Measurements from ENCODE around the gene HSPB1. TPM values are rescaled to one million over a fixed set of nuclear protein-coding genes. Genes with fewer than 3 reads are reported as not detected.
"Not testable (repeated sequence)": the region's sequence is repeated elsewhere in the genome, so short reads cannot be mapped to it uniquely, and the experiment has no call there.

Gene HSPB1
- total RNA-seq, 4 donors from 2014 or later = 59.0 to 139 (median 88.3) TPM

DNA sequence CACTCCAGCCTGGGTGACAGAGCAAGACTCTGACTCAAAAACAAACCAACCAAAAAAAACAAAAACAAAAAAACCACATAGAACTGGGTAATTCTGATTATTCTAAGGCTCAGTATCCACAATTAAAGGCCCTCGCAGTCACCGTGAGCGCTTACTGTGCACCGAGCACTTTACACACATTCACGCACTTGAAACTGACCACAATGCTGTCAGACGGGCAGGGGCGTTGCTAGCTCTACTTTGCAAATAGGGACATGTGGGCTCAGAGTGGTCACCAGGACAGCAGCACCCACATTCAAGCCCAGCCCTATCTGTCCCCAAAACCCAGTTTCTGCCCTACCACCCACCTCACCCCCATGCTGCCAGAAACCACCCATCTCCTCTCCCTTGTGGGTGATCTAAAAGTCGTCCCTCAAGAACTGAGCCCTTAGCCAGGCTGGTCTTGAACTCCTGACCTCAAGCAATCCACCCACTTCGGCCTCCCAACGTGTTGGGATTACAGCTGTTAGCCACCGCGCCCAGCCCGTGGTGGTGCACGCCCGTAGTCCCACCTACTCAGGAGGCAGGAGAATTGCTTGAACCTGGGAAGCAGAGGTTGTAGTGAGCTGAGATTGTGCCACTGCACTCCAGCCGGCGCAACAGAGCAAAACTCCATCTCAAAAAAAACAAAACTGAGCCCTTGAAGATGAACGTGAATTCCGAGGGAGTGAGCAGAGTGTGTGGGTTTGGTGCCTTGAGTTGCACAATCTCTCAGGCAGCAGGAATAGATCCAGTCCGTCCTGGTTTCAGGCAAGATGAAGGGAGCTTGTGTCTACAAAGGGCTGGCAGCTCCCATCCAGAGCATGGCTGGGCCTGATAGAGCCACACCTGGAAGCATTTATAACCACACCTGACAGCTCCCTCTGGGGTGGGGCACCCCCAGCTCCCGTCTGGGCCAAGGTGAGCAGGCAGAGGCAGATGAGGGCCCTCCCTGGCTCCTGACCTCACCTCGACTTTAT lies 5.4 kb upstream of the HSPB1 start:
- peaks cover 0 to 68% (median 9%) of the 10 kb centered on the region in 4 donors for H3K4me1 ChIP-seq
- H3K4me3 ChIP-seq = no peak overlapping the region
- no peaks in the 10 kb centered on the region for H3K9me3 ChIP-seq
- H3K27ac ChIP-seq = peak overlapping the region; percentile 55 to 91 (median 72)
- DNase-seq = peak in 2 of 3 donors; percentile 84 to 90
- no peaks in the 10 kb centered on the region for H3K27me3 ChIP-seq
- no peaks in the 10 kb centered on the region for H3K36me3 ChIP-seq
- no peak for TF ChIP-seq CTCF (IDR thresholded peaks at IDR 0.05)
- TF ChIP-seq POLR2A (IDR thresholded peaks at IDR 0.05) = peak in 1 of 2 donors; percentile 20

DNA sequence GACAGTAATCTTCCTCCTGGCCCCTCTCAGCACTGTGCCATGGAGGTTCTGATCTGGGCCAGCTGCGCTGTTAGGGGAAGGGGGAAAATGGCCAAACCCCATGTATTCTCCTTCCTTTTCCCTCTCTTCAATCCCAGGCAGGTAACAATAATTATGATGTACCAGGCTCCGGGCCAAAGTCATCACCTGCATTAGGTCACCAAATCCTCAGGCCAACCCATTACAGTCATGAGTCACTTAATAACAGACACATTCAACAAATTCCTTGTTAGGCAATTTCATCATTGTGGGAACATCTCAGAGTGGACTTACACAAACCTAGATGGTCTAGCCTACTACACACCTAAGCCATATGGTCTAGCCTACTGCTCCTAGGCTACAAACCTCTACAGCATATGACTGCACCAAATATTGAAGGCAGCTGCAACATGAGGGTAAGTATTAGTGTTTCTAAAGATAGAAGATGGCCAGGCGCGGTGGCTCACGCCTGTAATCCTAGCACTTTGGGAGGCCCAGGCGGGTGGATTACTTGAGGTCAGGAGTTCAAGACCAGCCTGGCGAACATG lies 2.2 kb upstream of the HSPB1 start:
- no peak overlapping the region for H3K4me3 ChIP-seq
- H3K27ac ChIP-seq = peak overlapping the region in 2 of 4 donors; percentile 27 to 83
- no peaks in the 10 kb centered on the region for H3K9me3 ChIP-seq
- H3K36me3 ChIP-seq = no peaks in the 10 kb centered on the region
- DNase-seq = peak in 2 of 3 donors; percentile 54 to 80
- peaks cover 0 to 62% (median 0%) of the 10 kb centered on the region in 4 donors for H3K4me1 ChIP-seq
- no peak for TF ChIP-seq POLR2A (IDR thresholded peaks at IDR 0.05)
- TF ChIP-seq CTCF (IDR thresholded peaks at IDR 0.05) = no peak
- no peaks in the 10 kb centered on the region for H3K27me3 ChIP-seq

GRCh38 chr7:76301000-76301399 lies 1.5 kb upstream of the HSPB1 start:
- no peak for DNase-seq

DNA sequence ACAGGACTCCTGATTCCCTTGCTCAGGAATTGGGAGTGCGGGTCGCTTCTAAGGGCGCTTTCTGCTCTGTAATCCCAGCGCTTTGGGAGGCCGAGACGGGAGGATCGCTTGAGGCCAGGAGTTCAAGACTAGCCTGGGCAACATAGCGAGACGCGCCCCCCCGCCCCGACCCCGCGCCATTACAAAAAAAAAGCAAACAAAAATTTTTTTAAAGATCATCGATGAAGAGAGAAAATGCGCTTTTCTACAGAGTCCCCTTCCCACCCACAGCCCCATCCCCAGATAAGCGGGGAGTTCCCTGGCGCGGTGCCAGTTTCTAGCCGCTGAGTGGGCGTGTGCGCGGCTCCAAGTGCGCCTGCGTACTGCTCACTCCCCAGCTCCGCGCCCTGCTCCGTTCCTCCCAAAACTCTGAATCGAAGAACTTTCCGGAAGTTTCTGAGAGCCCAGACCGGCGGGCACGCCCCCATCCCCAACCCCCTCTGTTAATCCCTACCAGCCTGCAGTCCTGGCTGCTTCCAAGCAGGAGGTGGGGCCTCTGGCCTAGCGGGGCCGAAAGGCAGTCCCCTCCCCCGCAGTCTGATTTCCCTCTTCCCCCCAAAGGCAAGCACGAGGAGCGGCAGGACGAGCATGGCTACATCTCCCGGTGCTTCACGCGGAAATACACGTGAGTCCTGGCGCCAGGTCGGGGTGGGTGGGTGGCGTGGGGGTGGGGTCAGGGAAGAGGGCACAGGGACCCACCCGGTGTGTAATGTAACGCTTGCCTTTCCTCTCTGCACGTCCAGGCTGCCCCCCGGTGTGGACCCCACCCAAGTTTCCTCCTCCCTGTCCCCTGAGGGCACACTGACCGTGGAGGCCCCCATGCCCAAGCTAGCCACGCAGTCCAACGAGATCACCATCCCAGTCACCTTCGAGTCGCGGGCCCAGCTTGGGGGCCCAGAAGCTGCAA lies 1.0 kb downstream of the HSPB1 start:
- peak; percentile 77 to 89 (median 81) for DNase-seq
- no peaks in the 10 kb centered on the region for H3K36me3 ChIP-seq
- H3K9me3 ChIP-seq = no peaks in the 10 kb centered on the region
- TF ChIP-seq POLR2A (IDR thresholded peaks at IDR 0.05) (peak in 1 of 2 donors; percentile 19), CTCF (IDR thresholded peaks at IDR 0.05) (no peak)
- peak overlapping the region; percentile 60 to 82 (median 72) for H3K4me3 ChIP-seq
- no peaks in the 10 kb centered on the region for H3K27me3 ChIP-seq
- peak overlapping the region; percentile 78 to 93 (median 87) for H3K27ac ChIP-seq
- peaks cover 0 to 43% (median 0%) of the 10 kb centered on the region in 4 donors for H3K4me1 ChIP-seq

More at GRCh38 chr7:76301000-76301399, 1.5 kb upstream of the HSPB1 start:
- Histone ChIP-seq H3K9me3 (no peaks in the 10 kb centered on the region), H3K4me3 (no peak overlapping the region), H3K36me3 (no peaks in the 10 kb centered on the region), H3K4me1 (peaks cover 0 to 54% (median 0%) of the 10 kb centered on the region in 4 donors), H3K27me3 (no peaks in the 10 kb centered on the region), H3K27ac (peak overlapping the region in 1 of 4 donors; percentile 87)
- TF ChIP-seq CTCF (IDR thresholded peaks at IDR 0.05) (no peak), POLR2A (IDR thresholded peaks at IDR 0.05) (no peak)

- Histone ChIP-seq H3K27me3 (no peaks in the 10 kb centered on the region), H3K4me1 (peaks cover 0 to 39% (median 0%) of the 10 kb centered on the region in 4 donors), H3K9me3 (no peaks in the 10 kb centered on the region), H3K27ac (peak overlapping the region in 2 of 4 donors; percentile 87 to 93), H3K36me3 (no peaks in the 10 kb centered on the region), H3K4me3 (no peak overlapping the region)
- no peak for DNase-seq
- TF ChIP-seq CTCF (IDR thresholded peaks at IDR 0.05) = no peak
Measured at GRCh38 chr7:76304888-76305375, 2.5 kb downstream of the HSPB1 start.

DNA sequence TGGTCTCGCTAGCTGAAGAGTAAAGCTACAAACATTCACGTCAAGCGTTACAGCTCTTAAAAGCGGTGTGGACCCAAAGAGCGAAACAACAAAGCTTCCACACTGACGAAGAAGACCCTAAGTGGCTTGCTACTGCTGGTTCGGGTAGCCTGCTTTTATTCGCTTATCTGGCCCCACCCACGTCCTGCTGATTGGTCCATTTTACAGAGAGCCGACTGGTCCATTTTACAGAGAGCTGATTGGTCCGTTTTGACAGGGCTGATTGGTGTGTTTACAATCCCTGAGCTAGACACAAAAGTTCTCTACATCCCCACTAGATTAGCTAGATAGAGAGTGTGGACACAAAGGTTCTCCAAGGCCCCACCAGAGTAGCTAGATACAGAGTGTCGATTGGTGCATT lies 6.4 kb downstream of the HSPB1 start:
- not testable (repeated sequence) for H3K27me3 ChIP-seq, H3K27ac ChIP-seq, H3K9me3 ChIP-seq, DNase-seq, H3K36me3 ChIP-seq, H3K4me3 ChIP-seq
- peaks cover 0 to 24% (median 0%) of the 10 kb centered on the region in 4 donors for H3K4me1 ChIP-seq

DNA sequence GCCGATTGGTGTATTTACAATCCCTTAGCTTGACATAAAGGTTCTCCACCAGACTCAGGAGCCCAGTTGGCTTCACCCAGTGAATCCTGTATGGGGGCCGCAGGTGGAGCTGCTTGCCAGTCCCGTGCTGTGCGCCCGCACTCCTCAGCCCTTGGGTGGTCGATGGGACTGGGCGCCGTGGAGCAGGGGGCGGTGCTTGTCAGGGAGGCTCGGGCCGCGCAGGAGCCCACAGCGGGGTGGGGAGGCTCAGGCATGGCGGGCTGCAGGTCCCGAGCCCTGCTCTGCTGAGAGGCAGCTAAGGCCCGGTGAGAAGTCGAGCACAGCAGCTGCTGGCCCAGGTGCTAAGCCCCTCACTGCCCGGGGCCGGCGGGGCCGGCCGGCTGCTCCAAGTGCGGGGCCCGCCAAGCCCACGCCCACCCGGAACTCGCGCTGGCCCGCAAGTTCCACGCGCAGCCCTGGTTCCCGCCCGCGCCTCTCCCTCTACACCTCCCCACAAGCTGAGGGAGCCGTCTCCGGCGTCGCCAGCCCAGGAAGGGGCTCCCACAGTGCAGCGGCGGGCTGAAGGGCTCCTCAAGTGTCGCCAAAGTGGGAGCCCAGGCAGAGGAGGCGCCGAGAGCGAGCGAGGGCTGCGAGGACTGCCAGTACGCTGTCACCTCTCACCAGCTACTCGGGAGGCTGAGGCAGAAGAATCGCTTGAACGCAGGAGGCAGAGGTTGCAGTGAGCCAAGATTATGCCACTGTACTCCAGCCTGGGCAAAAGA lies 7.0 kb downstream of the HSPB1 start:
- not testable (repeated sequence) for H3K9me3 ChIP-seq, H3K4me3 ChIP-seq, DNase-seq, H3K27me3 ChIP-seq, H3K27ac ChIP-seq, H3K36me3 ChIP-seq
- H3K4me1 ChIP-seq = peaks cover 0 to 19% (median 0%) of the 10 kb centered on the region in 4 donors
